ENCODE measurements around the gene OGFRL1. TPM values are rescaled to one million over a fixed set of nuclear protein-coding genes. Genes with fewer than 3 reads are reported as not detected.
"Not testable (repeated sequence)": the region's sequence is repeated elsewhere in the genome, so short reads cannot be mapped to it uniquely, and the experiment has no call there.

Gene OGFRL1
- 19.0 TPM for total RNA-seq

GRCh38 chr6:71288228-71289038 is at the start of gene OGFRL1:
OGFRL1 (plus strand) TSS chr6:71288811; CDS start chr6:71288937, 126 bp downstream.
- ATAC-seq = peak; percentile 92

- no peak for ATAC-seq
Measured at GRCh38 chr6:71239694-71240093, 48.9 kb upstream of the OGFRL1 start.

DNA sequence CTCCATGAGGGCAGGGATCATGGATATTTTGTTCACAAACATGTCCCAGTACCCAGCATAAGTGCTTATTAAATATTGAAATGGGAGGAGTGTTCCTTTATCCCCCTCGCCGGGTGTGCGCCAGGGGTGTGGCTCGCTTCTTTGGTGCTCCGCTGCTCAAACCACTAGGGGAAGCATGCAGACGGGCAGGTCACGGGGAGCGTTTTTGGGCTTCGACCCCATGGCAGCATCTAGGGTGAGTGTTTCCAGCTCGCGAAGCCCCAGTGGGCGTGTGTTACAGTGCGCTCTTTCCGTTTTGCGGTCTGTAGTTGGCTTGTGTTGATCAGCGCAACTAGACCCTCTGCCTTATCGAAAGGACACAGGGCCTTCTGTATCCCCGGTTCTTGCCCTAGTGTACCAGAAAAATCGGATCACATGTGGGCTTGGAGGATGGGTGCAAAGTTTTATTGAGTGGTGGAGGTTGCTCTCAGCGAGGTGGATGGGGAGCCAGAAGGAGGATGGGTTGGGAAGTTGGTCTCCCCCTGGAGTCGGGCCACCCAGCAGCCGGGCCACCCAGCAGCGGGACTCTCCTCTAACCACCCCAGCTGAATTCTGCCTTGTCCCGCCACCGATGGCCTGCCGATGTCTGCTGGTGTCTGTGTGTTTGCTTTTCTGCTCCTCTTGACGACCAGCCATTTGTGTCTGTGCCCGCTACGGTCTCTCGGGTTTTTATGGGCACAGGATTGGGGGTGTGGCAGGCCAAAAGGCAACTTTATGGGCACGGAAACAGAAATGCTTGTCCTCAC is 43.2 kb upstream of the OGFRL1 start:
- no peak for ATAC-seq

DNA sequence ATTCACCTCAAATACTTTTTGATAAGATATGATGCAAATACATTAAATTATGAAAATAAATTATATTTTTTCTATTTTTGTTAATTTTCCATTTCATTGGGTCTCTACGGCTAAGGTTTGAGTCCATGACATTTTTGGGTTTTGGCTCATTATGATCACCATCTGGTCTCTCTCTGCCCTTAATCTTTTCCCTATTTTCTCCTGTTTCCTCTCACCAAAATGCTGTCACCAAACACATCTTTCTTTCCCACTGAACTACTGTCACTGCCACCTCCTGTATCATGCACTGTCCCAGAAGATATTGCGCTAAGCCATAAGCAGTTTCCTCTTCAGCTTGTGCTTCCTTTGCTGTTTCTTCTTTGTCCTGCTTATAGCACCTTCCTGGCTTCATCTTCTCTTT is 42.0 kb upstream of the OGFRL1 start:
- no peak for ATAC-seq

- ATAC-seq = no peak
Measured at GRCh38 chr6:71248306-71248765, 40.3 kb upstream of the OGFRL1 start.

GRCh38 chr6:71248878-71249544 is 39.6 kb upstream of the OGFRL1 start:
- ATAC-seq = no peak

- no peak for ATAC-seq
Measured at GRCh38 chr6:71250099-71250602, 38.5 kb upstream of the OGFRL1 start.

DNA sequence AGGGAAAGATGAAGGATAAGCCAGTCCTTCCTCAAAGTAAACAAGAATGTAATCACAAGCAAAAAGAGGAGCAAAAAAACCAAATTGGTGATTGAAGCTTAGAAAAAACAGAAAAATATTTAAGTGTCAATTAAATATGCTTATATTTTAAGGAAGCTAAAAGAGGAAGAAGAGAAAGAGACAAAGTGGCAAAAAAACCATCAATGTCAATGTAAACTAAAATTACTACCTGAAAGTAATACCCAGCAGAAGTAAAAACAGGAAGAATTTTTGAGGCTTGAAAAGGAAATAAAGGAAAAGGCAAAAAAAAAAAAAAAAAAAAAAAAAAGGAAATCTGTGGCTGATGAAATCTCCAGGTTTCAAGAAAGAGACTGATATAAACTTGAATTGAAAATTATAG is 36.2 kb upstream of the OGFRL1 start:
- ATAC-seq = no peak

GRCh38 chr6:71252960-71253359 is 35.7 kb upstream of the OGFRL1 start:
- no peak for ATAC-seq

- ATAC-seq = no peak
Measured at GRCh38 chr6:71254323-71254722, 34.3 kb upstream of the OGFRL1 start.

DNA sequence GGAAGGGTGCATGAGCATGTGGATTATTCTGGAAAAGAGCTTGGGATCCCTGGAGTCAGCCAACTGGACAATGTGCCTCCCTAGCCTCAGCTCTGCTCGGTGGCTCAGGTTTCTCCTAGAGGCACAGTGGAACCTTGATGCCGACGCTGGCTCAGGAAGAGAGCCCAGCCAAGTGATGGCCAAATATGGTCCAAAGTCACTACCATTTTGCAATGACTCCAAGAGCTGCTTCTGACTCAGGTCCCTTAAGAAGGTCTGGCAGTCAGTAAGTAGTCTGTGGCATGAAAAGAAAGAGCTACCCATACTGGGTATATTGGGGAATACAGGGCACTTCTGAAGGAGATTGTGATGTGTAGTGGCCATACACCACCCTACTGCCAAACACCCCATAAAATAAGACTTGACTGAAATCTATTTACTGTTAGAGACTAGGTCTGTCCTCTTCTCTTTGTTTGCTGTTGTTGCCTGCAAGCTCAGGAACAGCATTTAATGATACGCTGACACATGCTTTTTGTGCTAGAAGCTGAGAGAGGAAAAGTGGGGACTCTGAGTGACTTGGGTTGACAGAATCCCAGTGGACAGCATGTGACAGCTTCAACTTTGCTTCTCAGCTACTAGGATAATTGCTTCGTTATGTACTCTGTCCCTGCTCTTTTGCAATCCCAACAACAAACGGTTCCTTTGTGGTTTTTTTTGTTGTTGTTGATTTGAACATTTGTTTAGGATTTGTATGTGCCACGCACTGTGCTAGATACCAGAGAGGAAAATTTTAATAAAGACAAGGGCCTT is 30.3 kb upstream of the OGFRL1 start:
- ATAC-seq = no peak

DNA sequence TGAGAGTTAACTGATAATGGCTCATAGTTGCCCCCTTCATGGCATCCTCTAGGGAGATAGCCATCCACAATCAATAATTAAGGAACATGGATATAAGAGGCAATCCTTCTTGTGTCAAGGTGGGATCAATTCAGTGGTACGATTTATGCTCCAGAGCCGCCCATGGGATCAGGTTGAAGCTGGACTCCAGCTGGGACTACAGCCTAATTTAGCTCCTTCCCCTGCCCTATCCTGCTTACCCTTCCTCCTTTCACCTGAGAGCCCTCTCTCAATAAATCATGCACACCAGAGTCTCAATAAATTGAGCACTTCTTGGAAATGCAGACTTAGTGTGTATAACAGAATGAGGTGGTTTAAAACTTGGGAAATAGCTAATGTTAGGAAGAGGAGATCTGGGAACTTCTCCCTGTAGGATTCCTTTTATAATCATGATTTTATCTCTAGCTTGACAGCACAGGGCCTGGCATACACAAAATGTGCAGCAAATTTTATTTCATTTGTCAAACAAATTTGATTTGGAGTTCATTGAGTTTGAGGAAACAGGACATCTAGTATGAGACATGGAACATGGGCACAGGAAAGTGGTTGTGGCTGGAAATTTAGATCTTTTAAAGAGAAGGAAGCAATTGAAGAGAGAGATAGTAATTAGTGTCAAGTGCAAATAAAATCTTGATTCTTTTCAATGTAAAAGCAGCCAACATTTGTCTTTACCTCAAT is 28.6 kb upstream of the OGFRL1 start:
- ATAC-seq = no peak

DNA sequence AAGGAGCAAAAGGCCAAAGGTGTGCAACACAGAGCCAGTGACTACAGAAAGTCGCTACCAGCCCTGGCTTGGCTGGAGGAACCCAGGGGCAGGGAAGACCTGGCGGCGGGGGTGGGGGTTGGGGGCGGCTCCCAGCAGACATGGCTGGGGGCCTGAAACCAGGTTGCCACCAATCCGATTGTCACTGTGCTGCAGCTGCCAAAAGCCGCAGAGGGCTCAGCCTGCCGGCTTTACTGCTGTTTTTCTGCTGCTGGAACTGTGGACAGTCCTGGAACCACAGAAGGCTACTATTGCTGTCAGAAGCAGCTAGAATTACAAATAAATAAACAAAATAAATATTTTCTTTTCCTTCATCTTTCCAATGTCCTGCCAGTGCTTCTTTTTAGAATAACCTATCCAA is 25.7 kb upstream of the OGFRL1 start:
- ATAC-seq = no peak

- ATAC-seq = not testable (repeated sequence)
Measured at GRCh38 chr6:71266392-71266791, 22.2 kb upstream of the OGFRL1 start.

GRCh38 chr6:71268735-71269437 is 19.7 kb upstream of the OGFRL1 start:
- no peak for ATAC-seq

GRCh38 chr6:71277926-71278600 is 10.5 kb upstream of the OGFRL1 start:
- ATAC-seq = peak; percentile 41

DNA sequence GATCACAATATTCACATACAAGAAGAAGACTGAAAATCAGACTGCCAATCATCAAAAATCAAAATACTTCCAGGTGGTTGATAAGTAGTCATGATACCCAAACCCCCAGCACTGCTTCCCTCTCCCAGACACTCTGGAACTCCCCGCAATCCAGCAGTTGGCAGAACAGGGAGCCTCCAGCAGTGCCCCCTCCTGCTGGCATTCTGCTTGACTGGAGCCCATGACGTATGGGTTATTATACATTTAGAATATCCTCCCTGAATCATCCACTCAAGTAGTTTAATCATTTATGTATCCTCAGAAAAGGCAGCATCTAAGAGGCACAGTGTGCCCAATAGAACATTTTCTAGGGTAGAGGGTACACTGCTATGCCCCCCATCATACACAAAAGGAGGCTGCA is 9.3 kb upstream of the OGFRL1 start:
- ATAC-seq = no peak

GRCh38 chr6:71279740-71280139 is 8.9 kb upstream of the OGFRL1 start:
- ATAC-seq = no peak

DNA sequence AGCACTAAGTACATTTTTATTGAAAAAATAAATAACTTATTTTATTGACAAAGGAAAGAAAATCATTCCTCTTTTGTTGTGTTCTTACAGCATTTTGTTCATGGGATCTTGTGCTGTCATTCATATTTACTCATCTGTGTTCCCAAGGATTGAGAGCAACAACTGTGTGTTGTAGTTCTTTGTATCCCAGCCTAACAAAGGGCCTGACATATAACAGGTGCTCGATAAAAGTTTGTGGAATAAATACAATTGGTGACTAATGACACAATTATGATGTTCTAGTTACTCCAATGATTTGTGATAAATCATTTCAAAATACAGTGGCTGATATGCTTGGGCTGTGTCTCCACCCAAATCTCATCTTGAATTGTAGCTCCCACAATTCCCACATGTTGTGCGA is 7.9 kb upstream of the OGFRL1 start:
- ATAC-seq = no peak

GRCh38 chr6:71284785-71285184 is 3.8 kb upstream of the OGFRL1 start:
- peak; percentile 83 for ATAC-seq
